Mesodermal cell (in vitro differentiated cells): Measurements from ENCODE around the gene WDPCP.

Source experiments
- H3K27ac ChIP-seq: 2 replicates; pipeline ENCODE4 v1.7.0; 2013; ENCODE audit warnings: mild to moderate bottlenecking, low read depth, low read length, moderate library complexity; ENCODE audit not compliant: severe bottlenecking
- H3K36me3 ChIP-seq: 2 replicates; pipeline ENCODE4 v1.7.1; 2013; ENCODE audit warnings: mild to moderate bottlenecking, low read length, moderate library complexity; ENCODE audit not compliant: control insufficient read depth, insufficient read depth
- H3K4me1 ChIP-seq: one replicate; pipeline ENCODE4 v1.7.1; 2013; ENCODE audit warnings: mild to moderate bottlenecking, low read length; ENCODE audit not compliant: insufficient read depth, control insufficient read depth, poor library complexity, severe bottlenecking
- H3K4me3 ChIP-seq: 2 replicates; pipeline ENCODE4 v1.7.0; 2013; ENCODE audit warnings: low read length, control low read depth, mild to moderate bottlenecking; ENCODE audit not compliant: insufficient read depth, poor library complexity, severe bottlenecking; ENCODE audit errors: extremely low read depth
- H3K9me3 ChIP-seq: 2 replicates; pipeline ENCODE4 v1.7.1; 2013; ENCODE audit warnings: mild to moderate bottlenecking, low read length, moderate library complexity; ENCODE audit not compliant: control insufficient read depth
- WGBS, 2 experiments: methylation state at CpG; one replicate each; pipeline ENCODE4 v1.1.5; 2013; ENCODE audit warnings: missing lambda C conversion rate in 2 of 2; ENCODE audit not compliant: insufficient coverage in 2 of 2; 5-methylcytosine and 5-hydroxymethylcytosine counted together

WDPCP gene

DNA sequence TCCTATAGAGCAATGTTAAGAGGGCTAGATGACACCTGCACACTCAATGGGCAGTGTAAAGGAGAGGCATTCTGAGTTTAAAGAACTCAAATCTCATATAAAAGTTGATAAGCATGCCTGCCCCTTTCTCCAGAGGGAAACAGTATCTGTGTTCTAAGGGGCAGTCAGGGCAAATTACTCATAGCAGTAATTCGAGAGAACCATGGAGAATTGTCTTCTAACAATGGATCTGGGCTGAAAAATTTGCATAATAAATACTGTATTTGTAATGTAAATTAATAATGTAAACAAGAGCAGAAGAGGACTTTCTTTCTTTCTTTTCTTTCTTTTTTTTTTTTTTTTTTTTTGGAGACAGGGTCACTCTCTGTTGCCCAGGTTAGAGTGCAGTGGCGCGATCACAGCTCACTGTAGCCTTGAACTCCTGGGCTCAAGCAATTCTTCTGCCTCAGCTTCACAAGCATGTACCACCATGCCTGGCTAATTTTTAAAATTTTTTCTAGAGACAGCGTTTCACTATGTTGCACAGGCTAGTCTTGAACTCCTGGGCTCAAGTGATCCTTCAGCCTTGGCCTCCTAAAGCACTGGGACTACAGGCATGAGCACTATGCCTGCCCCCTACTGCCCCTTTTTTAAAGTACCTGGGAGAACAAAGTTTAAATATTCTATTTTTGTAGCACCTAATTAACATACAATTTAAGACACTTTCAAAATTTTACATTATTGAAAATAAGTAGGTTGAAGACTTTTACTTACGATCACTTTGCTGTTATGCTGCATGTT lies 467.0 kb downstream of the WDPCP start:
- no peaks in the 10 kb centered on the region for H3K4me1 ChIP-seq
- no peaks in the 10 kb centered on the region for H3K36me3 ChIP-seq
- H3K4me3 ChIP-seq, result no peak overlapping the region
- 69 to 100% methylated on average over 1 to 3 of the region's 5 CpGs for WGBS, 2 experiments
- no peaks in the 10 kb centered on the region for H3K9me3 ChIP-seq
- no peak overlapping the region for H3K27ac ChIP-seq

DNA sequence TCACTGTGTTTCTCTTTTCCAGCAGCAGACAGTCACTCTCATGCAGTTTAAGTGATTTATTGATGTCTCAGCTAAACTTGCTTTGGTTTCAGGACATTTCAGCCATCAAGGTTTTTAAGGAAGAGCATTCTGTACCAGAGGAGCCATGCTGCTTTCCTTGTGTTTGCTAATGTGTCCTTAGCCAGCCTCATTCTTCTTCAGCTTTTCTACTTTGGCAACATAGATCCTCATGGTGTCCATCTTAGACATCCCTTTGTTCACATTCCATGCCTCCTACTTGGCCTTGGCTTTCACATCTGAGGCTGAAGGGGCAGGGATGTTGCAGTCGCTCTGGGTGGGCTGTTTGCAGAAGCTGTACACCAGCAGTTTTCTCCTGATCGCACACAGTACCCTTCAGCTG lies 469.5 kb downstream of the WDPCP start:
- 100% methylated on average over 2 of the region's 2 CpGs; no CpG with 5 or more reads in 1 of the 2 experiments for WGBS, 2 experiments

DNA sequence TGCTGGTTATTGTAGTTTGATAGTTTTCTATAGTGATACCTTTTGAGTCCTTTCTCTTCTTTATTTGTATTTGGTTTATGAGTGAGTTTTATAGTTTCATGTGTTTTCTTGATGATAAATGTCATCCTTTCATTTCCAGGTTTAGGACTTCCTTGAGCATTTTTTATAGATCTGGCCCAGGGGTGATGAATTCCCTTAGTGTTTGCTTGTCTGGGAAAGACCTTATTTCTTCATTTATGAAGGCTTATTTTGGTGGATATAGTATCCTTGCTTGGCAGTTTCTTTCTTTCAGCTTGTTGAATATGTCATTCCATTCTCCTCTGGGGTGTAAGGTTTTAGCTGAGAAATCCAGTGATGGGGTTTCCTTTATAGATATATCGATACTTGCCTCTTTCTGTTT lies 483.8 kb downstream of the WDPCP start:
- WGBS, 2 experiments, result no CpG with 5 or more reads among the region's 1 CpG
- Histone ChIP-seq H3K9me3 (no peaks in the 10 kb centered on the region), H3K4me3 (no peak overlapping the region), H3K27ac (no peak overlapping the region), H3K4me1 (no peaks in the 10 kb centered on the region), H3K36me3 (no peaks in the 10 kb centered on the region)

More for the DNA sequence above, 469.5 kb downstream of the WDPCP start:
- Histone ChIP-seq H3K4me3 (no peak overlapping the region), H3K36me3 (no peaks in the 10 kb centered on the region), H3K9me3 (no peaks in the 10 kb centered on the region), H3K27ac (no peak overlapping the region), H3K4me1 (no peaks in the 10 kb centered on the region)

DNA sequence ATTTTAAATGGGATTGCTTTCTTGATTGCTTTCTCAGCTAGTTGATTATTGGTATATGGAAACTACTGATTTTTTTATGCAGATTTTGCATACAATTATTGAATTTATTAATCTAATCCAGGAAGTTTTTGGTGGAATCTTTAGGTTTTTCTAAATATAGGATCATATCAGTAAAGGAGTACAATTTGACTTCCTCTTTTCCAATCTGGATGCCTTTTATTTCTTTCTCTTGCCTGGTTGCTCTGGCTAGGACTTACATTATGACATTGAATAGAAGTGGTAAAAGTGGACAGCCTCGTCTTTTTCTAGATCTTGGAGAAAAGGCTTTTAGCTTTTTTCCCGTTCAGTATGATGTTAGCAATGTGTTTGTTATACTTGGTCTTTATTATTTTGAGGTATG lies 486.3 kb downstream of the WDPCP start:
- no peaks in the 10 kb centered on the region for H3K4me1 ChIP-seq
- WGBS, 2 experiments, result 83 to 90% methylated on average over 2 of the region's 2 CpGs
- no peak overlapping the region for H3K27ac ChIP-seq
- H3K4me3 ChIP-seq, result no peak overlapping the region
- H3K9me3 ChIP-seq, result no peaks in the 10 kb centered on the region
- no peaks in the 10 kb centered on the region for H3K36me3 ChIP-seq

DNA sequence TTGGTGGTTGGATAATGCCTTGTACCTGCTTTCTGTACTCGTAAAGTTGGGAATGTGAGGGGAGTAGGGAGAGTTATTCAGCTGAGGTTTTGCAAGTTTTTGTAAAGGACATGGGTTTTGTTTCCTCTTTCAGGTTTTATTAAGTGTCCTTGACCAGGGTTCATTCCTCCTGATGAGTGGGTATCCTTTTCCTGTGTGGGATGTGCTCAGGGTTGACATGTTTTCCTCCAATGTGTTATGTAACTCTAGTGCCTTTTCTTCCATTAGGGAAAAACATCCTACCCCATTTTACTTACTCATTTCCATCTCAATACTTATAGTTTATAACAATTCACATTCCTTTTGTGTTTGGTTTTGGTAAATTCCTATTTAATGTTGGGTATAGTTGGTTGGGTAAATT lies 489.2 kb downstream of the WDPCP start:
- Histone ChIP-seq H3K9me3 (no peaks in the 10 kb centered on the region), H3K4me3 (no peak overlapping the region), H3K27ac (no peak overlapping the region), H3K4me1 (no peaks in the 10 kb centered on the region), H3K36me3 (no peaks in the 10 kb centered on the region)
- WGBS, 2 experiments, result 90 to 100% methylated on average over 1 of the region's 1 CpG

DNA sequence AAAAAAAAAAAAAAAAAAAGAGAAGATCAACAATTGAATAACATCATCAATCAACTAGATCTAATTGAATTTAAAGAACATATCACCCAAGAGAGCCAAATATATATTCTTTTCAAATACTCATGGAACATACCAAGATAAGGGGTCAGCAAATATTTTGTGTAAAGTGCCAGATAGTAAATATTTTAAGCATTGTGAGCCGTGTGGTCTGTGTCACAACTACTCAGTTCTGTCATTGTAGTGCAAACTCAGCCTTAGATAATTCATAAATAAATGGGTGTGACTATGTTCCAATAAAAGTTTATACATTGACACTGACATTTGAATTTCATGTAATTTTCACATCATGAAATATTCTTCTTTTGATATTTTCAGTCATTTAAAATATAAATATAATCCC lies 491.8 kb downstream of the WDPCP start:
- Histone ChIP-seq H3K9me3 (no peaks in the 10 kb centered on the region), H3K36me3 (no peaks in the 10 kb centered on the region), H3K4me3 (no peak overlapping the region), H3K4me1 (no peaks in the 10 kb centered on the region), H3K27ac (no peak overlapping the region)
- no CpG with 5 or more reads among the region's 1 CpG for WGBS, 2 experiments

DNA sequence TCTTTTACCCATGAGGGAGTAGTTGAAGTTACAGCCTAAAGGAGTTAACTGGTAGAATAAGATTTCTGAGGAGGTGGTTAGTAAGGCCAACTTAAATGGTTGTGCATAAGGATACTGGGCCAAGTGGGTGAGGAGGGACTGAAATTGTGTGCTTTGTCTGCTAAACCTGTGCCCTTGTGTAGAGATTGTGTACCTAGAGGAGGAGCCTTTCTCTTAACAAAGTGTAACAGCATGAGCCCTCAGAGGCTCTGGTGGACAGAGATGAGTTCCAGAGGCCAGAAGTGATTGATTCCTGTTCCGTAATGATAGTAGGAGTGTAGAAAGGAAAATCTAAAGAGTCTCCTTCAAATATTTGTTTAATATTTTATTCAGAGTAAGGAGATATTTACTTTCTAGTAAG lies 494.8 kb downstream of the WDPCP start:
- Histone ChIP-seq H3K4me3 (no peak overlapping the region), H3K4me1 (no peaks in the 10 kb centered on the region), H3K36me3 (no peaks in the 10 kb centered on the region), H3K27ac (no peak overlapping the region), H3K9me3 (no peaks in the 10 kb centered on the region)
- WGBS, 2 experiments, result no CpG with 5 or more reads among the region's 1 CpG

DNA sequence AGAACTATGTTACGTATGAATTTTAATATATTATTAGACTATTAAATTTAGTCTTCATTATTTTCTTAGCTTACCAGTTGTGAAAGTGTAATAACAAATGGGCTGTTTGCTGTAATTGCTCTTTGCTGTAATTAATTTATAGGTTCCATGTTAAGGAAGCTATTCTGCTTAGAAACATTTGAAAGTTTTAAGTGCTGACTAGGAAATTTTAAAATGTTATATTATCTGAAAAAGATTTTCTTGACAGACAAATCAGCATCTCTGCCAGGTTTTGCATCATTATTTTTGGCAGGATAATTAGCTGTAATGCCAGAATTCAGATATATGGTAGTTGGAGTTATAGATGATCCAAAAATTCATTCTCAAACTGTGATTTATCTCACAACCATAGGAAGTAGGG lies 495.4 kb downstream of the WDPCP start:
- H3K9me3 ChIP-seq, result no peaks in the 10 kb centered on the region
- no CpG with 5 or more reads among the region's 1 CpG for WGBS, 2 experiments
- H3K4me1 ChIP-seq, result no peaks in the 10 kb centered on the region
- no peaks in the 10 kb centered on the region for H3K36me3 ChIP-seq
- H3K27ac ChIP-seq, result no peak overlapping the region
- H3K4me3 ChIP-seq, result no peak overlapping the region

DNA sequence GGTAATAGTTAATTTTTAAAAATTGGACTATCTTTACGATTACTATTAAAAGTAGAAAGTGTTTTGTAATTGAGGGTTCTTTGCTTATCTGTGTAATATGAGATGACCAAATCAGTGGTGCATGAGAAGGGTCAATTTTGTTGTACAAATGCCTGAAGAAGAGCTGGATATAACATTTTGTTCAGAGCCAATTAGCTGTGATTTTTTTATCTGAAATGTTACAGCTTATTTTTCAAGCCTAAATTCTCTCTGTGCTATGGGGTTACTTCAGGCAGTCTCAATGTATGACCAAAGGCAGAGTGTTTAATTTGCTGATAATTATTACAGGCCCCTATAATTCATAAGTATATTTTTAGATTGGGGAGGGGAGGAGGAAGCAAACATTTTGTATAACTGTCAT lies 495.9 kb downstream of the WDPCP start:
- 100% methylated on average over 1 of the region's 1 CpG for WGBS, 2 experiments
- Histone ChIP-seq H3K4me1 (no peaks in the 10 kb centered on the region), H3K9me3 (no peaks in the 10 kb centered on the region), H3K4me3 (no peak overlapping the region), H3K27ac (no peak overlapping the region), H3K36me3 (no peaks in the 10 kb centered on the region)

DNA sequence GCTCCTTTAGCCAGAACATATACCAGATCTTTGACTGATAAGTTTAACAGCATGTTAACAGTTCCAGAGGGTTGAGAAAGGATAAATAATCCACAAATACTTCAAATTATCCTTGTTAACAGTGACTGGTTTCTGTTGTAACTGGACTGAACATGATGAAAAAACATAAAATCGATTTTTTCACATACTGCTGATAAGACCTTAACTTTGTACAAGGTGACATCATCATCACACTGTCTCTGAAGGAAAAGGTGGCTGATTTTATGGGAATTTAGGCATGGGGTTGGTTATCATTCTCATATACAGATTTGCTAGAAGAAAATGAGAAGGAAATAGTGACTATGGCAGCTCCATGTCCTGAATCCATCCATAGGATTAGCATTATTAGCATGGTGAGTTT lies 501.6 kb downstream of the WDPCP start:
- WGBS, 2 experiments, result no CpG with 5 or more reads among the region's 1 CpG
- Histone ChIP-seq H3K36me3 (no peaks in the 10 kb centered on the region), H3K9me3 (no peaks in the 10 kb centered on the region), H3K4me3 (no peak overlapping the region), H3K4me1 (no peaks in the 10 kb centered on the region), H3K27ac (no peak overlapping the region)

DNA sequence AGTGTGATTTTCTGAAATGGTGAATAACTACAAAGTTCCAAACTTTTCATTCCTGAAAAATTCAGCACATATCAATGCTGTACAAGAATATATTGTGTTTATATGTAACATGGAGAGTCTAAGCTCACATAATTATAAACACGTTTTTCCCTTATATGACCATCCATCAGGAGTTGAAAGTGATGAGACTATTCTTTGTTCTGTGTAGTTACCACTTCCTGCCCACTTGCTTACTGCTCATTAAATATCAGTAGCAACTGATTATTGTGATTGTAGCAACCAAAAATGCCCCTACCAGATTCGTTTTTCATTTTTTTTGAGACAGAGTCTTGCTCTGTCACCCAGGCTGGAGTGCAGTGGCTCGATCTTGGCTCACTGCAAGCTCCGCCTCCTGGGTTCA lies 506.9 kb downstream of the WDPCP start:
- Histone ChIP-seq H3K36me3 (no peaks in the 10 kb centered on the region), H3K4me3 (no peak overlapping the region), H3K9me3 (no peaks in the 10 kb centered on the region), H3K4me1 (no peaks in the 10 kb centered on the region), H3K27ac (no peak overlapping the region)
- 67 to 86% methylated on average over 1 to 3 of the region's 4 CpGs for WGBS, 2 experiments
